Stimulated activated CD4-positive, alpha-beta T cell treated with anti-CD3 and anti-CD28 coated beads, TNF-alpha, amount 100 ng/mL, for 1 hour (primary cell): Measurements from ENCODE around the gene DOP1A.

Experiments used
- DNase-seq, 3 donors: peaks; one replicate each; pipeline ENCODE4 v3.0.0-alpha.2; 2020; ENCODE audit warnings: low read depth in 3 of 3, low spot score in 1 of 3

The DOP1A gene, protein sequence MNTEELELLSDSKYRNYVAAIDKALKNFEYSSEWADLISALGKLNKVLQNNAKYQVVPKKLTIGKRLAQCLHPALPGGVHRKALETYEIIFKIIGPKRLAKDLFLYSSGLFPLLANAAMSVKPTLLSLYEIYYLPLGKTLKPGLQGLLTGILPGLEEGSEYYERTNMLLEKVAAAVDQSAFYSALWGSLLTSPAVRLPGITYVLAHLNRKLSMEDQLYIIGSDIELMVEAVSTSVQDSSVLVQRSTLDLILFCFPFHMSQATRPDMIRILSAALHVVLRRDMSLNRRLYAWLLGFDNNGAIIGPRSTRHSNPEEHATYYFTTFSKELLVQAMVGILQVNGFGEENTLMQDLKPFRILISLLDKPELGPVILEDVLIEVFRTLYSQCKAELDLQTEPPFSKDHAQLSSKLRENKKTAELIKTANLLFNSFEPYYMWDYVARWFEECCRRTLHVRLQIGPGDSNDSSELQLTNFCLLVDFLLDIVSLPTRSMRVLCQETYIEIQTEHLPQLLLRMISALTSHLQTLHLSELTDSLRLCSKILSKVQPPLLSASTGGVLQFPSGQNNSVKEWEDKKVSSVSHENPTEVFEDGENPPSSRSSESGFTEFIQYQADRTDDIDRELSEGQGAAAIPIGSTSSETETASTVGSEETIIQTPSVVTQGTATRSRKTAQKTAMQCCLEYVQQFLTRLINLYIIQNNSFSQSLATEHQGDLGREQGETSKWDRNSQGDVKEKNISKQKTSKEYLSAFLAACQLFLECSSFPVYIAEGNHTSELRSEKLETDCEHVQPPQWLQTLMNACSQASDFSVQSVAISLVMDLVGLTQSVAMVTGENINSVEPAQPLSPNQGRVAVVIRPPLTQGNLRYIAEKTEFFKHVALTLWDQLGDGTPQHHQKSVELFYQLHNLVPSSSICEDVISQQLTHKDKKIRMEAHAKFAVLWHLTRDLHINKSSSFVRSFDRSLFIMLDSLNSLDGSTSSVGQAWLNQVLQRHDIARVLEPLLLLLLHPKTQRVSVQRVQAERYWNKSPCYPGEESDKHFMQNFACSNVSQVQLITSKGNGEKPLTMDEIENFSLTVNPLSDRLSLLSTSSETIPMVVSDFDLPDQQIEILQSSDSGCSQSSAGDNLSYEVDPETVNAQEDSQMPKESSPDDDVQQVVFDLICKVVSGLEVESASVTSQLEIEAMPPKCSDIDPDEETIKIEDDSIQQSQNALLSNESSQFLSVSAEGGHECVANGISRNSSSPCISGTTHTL (N-terminal part only)

DNA sequence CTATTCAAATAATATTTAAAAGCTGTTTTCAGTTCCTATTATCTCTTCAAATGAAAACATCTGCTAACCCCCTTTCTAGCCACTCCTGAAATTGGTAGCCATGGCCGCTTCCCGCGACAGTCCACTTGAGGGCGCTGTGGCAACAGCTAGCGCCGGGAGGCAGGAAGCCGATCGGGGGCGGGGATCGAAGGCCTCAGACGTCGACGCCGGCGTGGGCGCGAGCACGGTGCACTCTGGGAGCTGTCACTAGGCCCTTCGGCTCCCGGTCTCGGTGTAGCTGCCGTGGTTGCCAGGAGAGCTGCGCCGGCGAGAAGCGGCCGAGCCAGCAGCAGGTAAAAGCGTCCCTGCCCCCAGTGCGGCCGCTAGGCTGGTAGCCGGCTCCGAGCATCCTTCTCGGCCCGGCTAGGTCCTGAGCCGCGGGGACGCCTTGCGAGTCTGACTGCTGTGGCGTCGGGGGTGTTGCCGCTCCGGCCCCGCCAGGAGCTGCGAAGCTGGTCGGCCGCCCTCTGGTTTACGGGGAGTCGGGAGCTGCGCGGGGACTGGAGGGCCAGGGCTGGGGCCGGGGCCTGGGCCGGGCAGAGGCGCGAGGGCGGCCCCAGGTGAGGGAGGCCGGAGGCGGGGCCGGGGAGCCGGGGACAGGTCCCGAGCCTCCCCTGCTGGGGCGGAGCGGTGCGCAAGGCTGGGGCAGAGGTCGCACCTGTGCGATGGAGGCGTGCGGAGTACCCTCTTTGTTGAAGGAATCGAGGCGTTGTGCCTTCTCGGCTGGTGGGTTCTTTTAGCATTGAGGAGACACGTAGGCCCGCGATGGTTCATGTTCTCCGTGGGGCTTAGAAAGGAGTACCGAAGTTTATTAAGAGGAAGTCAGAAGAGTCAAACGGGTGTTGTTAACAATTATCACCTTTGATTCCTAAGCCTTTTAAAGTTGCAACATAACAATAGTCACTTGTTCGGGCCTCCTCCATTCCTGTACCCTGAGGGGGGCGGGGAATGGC, at the start of gene DOP1A:
Gene DOP1A (plus strand): TSS at position 224 of the 992 bp plus-strand sequence. CDS start 29,307 bp downstream, outside the sequence.
- peak; percentile 83 to 95 (median 91) for DNase-seq

DNA sequence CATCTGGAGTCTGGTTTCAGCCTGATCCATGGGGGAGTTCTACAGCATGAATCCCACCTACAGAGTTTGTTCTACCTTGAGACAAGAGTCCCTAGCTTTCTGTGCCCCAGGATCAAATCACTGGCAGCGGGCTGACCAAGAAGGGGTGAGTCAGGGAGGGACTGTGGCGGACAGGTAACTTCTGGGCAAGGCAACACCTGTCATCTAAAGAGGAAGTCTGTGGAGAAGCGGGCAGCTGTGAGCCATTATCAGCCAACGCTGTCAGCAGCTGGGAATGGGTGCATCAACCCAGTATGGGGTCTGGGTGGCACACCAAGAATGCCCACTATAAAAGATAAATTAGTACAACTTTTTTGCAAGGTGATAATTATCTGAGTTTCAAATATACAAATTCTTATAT, 47.7 kb upstream of the DOP1A start:
- DNase-seq, result no peak

- DNase-seq, result no peak
Measured at GRCh38 chr6:83031689-83032088, 35.8 kb upstream of the DOP1A start.

- no peak for DNase-seq
Measured at GRCh38 chr6:83038246-83038645, 29.2 kb upstream of the DOP1A start.

GRCh38 chr6:83042467-83043053, 24.9 kb upstream of the DOP1A start:
- no peak for DNase-seq

DNA sequence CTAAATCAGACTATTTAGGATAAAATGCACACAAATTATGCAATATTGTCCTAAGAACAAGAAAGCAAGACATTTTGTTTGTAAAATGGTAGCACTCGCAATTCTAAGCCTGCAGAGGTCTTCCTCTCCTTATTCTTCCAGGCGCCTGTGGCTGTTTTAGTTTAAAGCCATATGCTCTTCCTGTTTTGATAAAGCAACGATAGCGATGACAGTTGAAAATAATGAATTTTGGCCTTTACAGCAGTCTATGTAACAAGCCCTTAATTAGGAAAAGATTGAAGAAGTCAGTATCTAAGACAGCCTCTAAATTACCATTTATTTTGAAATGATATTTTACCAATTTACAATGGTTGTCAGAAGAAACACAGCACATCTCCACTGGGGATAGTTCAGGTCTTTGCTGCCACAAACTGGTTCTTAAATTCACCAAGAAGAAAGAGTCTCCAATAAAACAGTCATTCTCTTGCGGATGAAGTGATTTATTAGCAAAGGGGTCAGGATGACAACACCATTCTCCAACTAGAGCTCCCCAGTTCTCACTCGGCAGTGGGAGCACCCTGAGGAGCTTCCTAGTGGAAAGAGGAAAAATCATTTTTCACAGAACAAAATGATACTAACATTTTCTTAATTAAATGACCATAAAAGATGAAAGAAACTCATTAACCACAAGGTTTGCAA, 23.2 kb upstream of the DOP1A start:
- DNase-seq, result no peak

DNA sequence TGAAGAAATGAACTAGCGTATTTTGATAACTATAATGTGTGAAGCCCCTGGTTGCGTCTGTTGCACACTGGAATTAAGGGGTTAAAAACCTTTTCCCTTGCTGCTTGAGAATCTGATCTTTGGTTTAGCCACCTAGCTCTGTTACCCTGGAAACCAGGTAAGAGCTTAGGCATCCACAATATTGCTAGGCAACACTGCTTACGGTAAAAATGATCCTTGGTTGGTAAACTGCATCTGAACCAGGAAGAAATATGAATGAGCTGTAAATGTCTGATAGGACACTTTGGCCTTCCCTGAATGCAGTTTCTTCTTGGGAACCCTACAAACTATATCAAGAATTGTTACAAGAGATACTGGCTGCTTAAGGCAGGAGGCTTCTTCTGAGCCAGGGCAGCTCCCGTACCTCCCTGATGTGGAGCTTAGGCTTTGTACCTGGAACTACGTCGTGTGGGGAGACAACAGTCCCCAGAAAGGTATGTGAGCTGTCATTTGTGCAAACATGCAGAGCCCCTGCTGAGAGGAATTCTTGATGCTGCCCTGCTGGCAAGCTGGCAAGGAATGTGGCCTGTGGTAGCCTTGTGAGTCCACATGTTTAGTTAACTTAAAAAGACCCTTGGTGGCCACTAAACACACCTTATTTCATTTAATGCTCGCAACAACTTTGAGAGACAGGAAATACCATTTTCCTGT, 20.3 kb upstream of the DOP1A start:
- DNase-seq, result no peak

- no peak for DNase-seq
Measured at GRCh38 chr6:83051377-83052172, 15.9 kb upstream of the DOP1A start.

DNA sequence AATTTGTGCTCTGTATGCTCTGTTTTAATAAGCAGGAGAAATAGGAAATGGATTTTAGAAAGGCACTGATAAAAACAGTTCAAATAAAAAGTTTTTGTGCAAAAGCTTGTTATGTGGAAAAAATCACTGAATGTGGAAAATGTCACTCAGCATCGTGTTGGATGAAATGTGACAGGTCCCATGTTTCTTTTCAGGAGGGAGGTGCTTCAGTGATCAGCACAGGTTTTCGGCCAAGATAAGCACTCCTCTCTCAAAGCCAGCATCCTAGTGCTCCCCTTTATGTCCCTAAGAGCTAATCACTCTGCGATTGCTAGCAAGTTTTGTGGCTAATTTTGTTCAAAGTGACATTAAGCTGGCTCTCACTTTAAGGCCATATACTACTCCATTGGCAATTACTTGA, 13.8 kb upstream of the DOP1A start:
- no peak for DNase-seq

DNA sequence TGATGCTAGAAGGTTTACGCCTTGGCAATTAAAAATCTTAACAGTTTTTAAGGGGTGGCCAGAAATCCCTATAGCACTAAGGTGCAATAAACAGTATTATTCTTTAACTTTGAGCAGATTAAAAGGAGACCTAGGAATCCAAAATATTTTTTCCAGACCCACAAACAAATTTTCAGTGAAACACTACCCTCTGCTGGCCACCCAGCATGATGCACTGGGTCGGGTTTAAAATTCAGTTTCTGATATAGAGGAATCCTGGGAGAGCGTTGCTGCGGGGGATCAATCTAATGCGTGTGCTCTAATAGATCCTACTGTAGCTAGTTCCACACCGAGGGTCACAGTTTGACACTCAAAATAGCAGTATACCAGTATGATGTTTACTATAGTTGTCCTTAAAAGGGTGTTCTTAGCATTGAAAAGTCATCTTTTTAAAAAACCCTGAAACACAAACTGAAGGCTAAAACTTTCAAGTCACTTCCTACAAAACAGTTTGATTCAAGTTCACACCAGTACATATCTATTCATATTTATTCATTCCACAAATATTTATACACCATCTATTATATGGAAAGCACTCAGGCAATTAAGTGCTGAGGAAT, 12.0 kb upstream of the DOP1A start:
- DNase-seq, result peak in 2 of 3 donors; percentile 5 to 14

- no peak for DNase-seq
Measured at GRCh38 chr6:83057705-83058321, 9.7 kb upstream of the DOP1A start.

GRCh38 chr6:83061190-83061589, 6.3 kb upstream of the DOP1A start:
- no peak for DNase-seq

DNA sequence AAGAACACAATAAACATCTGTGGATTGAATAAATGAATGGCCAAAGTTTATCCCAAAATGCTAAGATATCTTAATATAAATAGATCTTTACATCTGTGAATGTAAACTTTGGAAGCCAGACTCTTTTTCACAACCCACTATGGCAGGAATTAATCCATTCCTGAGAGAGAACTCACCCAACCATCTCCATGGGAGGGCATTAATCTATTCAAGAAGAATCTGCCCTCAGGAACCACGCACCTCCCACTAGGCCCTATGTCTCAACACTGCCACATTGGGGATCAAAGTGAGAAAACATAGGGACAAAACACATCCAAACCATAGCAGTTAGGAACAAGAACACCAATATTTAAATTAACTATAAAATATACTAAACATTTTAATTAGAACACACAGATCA, 5.2 kb upstream of the DOP1A start:
- no peak for DNase-seq

- peak; percentile 78 to 96 (median 83) for DNase-seq
Measured at GRCh38 chr6:83065511-83066192, 1.8 kb upstream of the DOP1A start, which contains the start of gene UBE3D. Gene UBE3D (minus strand): TSS chr6:83065841. CDS start chr6:83065718, 123 bp downstream.

DNA sequence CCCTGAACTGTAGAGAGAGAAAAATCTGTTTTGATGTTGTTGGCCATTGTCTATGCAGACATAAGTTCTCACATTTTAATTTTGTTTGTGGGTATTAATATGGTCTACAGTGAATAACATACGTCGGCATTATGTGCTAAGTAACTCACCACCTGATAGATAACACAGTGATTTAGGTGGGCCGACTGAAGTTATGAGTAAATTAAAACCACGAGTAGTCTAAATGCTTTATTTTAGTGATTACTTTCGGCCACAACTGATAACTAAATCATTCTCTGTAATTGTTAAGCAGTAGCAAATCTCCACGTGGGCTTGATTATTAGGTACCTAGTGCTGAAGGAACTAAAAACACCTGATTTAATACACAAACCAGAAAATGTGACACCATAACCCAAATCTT, 1.1 kb downstream of the DOP1A start:
- DNase-seq, result no peak

GRCh38 chr6:83069633-83070032, 2.2 kb downstream of the DOP1A start:
- DNase-seq, result no peak
